ENCODE measurements around the gene EPHA2.
"Not testable (repeated sequence)": the region's sequence is repeated elsewhere in the genome, so short reads cannot be mapped to it uniquely, and the experiment has no call there.

EPHA2 gene

GRCh38 chr1:16155537-16156410 lies at the start of gene EPHA2:
TSS of gene EPHA2 (minus strand) at chr1:16156069. CDS start at chr1:16155932, 137 bp downstream.
- no peak for FAIRE-seq

DNA sequence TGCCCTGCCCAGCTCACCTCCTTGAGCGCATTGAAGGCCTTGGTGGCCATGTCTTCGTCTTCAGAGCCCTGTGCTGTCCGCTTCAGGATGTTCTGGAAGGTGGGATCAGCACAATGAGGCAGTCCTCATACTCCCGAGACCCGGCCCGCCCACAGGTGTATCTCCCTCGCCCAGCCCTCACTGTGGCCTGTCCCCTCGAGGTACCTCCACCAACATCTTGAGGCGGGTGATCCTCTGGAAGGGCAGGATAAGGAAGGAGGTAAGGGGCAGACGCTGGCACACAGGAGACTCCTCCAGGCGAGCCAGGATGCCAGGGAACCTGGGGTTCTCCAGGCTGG lies 49.4 kb upstream of the EPHA2 start:
- no peak for FAIRE-seq

- FAIRE-seq: no peak
These were observed 48.9 kb upstream of the EPHA2 start for GRCh38 chr1:16204634-16205333.

GRCh38 chr1:16204216-16204615 lies 48.3 kb upstream of the EPHA2 start:
- FAIRE-seq: no peak

GRCh38 chr1:16203550-16203949 lies 47.7 kb upstream of the EPHA2 start:
- no peak for FAIRE-seq

DNA sequence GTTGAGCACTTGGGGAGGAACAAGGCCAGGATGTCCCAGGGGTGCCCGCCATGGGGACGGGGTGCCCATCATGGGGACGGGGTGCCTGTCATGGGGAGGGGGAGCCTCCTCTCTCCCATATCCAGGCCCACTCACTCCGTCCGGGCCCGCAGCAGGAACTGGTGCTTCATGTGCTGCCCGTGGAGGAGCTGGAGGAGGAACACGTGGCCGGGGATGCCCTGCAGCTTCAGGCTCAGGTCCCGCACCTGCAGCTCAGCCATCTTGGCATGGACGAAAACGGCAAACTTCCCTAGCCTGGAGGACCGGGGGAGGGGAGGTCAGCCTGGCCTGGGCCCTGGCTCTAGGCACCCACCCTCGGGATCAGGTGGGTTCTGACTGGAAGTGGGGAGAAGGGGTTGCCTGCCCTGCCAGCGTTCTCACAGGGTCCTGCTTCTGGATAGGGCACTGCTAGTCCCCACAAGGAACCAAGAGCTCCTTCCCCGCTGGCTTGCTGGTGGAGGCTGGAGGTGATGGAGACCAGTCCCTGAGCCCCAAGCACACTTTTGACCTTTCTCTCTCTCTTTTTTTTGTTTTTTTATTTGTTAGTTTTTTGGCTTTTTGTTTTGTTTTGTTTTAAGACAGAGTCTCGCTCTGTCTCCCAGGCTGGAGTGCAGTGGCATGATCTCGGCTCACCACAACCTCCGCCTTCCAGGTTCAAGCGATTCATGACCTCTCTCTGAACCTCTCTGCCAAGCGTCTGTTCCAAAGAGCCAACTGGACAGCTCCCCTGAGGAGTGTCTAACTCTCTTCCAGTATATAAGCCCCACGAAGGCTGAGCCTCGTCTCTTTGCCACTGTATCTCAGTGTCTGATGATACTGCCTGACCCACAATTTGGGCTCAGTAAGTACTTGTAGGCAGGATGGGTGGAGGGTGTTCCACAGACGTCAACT lies 46.7 kb upstream of the EPHA2 start:
- no peak for FAIRE-seq

GRCh38 chr1:16199700-16200099 lies 43.8 kb upstream of the EPHA2 start:
- no peak for FAIRE-seq

GRCh38 chr1:16199157-16199501 lies 43.3 kb upstream of the EPHA2 start:
- no peak for FAIRE-seq

DNA sequence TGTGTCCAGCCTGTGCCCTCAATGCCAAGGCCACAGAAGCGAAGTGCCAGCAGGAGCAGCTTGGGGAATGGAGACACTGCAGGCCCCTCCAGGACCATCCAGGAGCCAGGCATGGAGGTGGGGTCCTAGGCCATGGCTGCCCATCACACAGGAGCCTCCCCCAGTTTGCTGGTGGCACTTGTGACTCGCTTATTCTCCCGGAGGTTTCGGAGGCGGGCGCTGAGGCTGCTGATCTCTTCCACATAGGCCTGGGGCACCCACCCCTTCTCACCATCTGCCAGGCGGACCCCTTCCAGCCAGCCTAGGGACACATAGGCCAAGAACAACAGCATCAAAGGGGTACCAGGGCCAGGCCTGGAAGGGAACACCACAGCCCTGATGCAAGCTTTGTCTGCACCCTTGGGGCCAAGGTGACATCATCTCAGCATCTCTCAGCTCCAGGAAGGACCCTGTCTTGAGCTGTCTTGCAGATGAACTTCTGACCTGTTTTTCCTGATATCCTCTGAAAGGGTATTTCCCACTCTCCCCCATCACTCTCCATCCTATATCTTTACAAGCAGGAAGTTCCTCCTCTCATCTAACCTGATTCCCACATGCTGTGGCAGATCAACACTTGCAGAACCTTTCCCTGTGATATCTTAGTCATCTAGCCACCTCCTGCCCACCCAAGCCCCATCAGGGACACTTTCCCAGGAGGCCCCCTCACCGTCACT lies 42.7 kb upstream of the EPHA2 start:
- no peak for FAIRE-seq

GRCh38 chr1:16196874-16197273 lies 41.0 kb upstream of the EPHA2 start:
- FAIRE-seq: no peak

- not testable (repeated sequence) for FAIRE-seq
These were observed 40.3 kb upstream of the EPHA2 start for GRCh38 chr1:16196139-16196538.

DNA sequence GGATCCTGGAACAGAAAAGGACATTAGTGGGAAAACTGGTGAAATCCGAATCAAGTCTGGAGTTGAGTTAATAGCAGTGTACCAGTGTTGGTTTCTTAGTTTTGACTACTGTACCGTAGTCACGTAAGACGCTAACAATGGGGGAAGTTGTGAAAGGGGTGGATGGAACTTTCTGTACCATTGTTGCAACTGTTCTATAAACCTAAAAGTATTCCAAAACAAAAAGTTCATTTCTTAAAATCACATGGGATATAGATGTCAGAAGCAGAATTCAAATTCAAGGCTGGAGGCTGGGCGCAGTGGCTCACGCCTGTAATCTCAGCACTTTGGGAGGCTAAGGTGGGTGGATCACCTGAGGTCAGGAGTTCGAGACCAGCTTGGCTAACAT lies 39.6 kb upstream of the EPHA2 start:
- no peak for FAIRE-seq

DNA sequence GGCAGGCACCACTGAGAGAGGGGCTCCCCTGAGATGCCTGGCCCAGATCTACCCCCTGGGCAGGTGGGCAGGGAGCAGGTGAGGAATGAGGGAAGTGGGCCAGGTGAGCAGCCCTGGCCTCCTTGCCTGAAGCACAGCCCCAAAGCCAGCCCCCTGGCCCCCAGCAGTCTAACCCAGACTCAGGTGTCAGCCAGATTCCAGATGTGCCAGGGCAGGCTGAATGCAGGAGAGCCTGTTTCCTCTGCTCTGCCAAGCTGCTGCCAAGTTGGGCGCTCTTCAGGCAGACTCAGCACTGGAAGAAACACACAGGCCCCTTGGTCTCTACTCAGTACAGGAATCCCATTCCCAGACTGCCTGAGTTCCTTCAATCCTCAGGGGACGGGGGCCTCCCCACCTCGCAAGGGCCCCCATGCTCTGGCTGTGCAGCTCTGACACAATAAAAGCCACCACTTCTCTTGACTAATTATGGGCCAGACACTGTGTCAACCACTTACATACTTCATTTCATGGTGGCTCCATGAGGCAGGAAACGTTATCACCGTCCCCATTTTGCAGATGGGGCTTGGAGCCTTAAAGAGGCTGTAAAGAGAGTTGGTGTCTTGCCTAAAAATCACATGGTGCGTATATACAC lies 36.2 kb upstream of the EPHA2 start:
- FAIRE-seq: no peak

DNA sequence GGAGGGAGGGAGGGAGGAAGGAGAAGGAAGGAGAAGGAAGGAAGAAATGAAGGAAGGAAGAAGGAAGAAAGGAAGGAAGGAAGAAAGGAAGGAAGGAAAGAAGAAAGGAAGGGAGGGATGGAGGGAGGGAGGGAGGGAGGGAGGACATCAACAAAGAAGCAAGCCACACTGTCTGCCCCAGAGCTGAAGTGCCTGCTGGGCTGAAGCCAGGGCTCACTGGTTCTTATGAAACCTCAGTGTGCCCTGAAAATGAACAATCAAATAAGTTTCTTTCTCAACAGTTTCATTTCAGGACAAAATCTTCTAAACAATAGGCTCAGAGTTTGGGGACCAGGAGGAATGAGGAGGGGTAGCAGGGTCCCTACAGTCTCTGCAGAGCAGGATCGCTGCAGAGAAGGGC lies 35.4 kb upstream of the EPHA2 start:
- no peak for FAIRE-seq

DNA sequence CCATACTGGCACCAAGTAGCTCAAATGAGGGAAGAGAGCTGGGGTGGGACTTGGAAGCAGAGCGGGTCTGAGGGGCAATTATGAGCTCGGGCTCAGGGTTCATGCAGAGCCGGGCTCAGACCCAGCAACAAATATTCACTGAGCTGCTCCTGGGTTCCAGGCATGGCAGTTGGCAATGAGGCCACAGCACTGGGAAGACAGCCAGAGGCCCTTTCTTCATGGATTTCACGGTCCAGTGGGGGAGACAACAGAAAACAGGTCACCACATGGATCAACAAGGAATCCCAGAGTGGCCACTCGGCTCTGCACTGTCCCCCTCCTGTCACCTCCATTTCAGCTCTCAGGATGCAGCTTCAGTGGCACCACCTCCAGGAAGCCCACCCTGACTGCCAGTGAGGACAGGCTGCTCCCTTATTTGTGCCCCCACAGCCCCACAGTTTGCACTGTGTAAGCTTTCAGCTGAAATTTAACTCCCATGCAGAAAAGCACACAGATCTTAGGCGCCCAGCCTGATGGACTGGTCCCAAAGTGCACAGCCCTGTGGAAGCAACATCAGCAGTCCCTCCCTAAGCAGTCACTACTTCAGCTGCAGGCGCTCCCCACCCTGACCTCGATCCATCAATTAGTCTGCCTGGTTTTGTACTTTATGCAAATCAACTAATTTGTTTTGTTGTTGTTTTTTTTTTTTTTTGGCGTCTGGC lies 34.2 kb upstream of the EPHA2 start:
- no peak for FAIRE-seq

GRCh38 chr1:16189003-16189402 lies 33.1 kb upstream of the EPHA2 start:
- no peak for FAIRE-seq

DNA sequence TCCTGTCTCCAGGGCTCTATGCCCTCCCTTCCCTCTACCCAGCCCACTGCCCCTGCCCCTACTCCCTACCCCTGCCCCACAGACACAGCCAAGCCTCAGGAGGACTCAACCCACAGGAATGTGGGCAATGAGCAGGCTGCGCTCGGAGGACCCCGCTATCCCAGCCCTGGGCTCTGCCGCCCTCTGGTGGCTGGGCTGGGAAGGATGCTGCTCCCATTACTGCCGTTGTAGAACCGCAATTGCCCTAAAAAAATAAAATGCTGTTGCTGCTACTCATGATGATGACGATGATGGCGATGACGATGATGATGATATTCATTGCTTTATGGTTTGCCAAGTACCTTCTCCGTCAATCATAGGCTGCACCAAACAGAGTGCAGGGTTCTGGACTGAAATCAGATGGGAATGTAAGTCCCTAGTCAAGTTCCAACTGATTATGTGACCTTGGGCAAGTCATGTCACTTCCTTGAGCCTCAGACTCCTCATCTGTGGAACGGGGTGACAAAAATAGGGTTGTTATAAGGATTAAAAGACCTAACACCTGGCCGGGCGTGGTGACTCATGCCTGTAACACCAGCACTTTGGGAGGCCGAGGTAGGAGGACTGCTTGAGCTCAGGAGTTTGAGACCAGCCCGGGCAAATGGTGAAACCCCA lies 32.0 kb upstream of the EPHA2 start:
- FAIRE-seq: no peak

DNA sequence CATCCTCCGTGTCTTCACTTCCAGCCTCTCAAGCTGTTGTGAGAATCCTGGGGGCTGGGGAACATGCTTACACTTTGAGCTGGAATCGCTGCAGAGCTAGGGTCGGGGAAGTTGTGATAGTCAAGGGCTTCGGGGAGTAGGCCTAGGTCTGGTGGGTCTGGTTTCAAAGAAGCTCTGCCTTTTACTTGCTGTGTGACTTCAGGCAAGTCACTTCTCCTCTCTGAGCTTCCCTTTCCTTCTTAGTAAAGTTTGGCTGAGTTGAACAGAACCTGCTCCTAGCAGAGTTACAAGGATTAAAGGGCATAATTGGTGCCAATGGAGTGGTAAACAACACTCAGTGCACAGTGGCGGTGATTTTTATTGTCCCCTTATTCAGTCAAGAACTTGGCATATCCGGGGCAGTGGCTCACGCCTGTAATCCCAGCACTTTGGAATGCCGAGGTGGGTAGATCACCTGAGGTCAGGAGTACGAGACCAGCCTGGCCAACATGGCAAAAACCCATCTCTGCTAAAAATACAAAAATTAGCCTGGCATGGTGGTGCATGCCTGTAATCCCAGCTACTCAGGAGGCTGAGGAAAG lies 30.9 kb upstream of the EPHA2 start:
- no peak for FAIRE-seq

DNA sequence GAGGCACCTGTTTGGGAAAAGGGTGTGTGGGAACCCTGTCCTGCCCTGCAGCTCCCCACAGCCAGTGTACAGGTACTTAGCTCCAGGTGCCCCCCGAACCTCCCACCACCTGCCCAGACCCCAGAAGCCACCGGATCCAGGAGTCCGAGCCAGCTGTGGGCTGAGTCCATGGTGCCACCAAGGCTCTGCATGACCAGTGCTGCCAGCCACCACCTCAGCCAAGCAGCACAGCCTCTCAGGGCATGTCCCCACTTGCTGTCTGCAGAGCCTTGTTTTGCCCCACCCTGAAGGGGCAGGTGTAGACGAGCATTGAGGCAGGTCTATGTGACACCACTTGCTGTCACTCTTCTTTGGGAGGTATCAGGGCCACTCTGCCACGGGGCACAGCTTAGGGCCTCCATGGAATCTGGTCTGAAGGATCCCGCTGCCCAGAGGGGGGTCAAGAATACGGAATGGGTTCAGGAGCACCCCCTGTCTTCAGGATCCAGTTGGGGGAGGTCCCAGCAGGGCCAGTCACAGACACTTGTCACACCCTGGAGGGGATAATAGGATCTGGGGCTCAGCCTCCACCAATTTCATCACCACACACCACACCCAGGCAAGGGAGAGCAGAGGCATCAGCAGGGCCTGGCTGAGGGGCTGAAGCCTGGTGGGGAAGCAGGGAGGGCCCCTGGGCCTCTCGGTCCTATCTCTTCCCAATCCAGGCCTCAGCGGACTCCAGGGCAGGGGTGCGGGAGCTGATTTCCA lies 28.9 kb upstream of the EPHA2 start:
- no peak for FAIRE-seq
